Tibial artery (tissue), 4 donors: ENCODE data around the gene SWT1.
"Not testable (repeated sequence)": the region's sequence is repeated elsewhere in the genome, so short reads cannot be mapped to it uniquely, and the experiment has no call there.

Experiments used
- DNase-seq, 2 donors: peaks; one replicate each; pipeline ENCODE4 v3.0.0-alpha.2; 2019
- H3K27ac ChIP-seq, 2 donors: fragments of 200-600 bp; sonication (generic) in 1 of 2; 1 replicate in 1 of 2; 2 replicates in 1 of 2; pipeline ENCODE4 v1.5.1; 2018 to 2019; ENCODE audit warnings: mild to moderate bottlenecking in 1 of 2
- H3K27me3 ChIP-seq, 2 donors: fragments of 200-600 bp; sonication (generic) in 1 of 2; one replicate each; pipeline versions ENCODE4 v1.5.1 to v1.6.0; 2016 to 2019
- H3K36me3 ChIP-seq, 3 donors: fragments of 200-600 bp; sonication (generic) in 2 of 3; one replicate each; pipeline ENCODE4 v1.5.1; 2016 to 2019; ENCODE audit warnings: mild to moderate bottlenecking in 2 of 3
- H3K4me1 ChIP-seq, 4 donors: fragments of 200-600 bp; sonication (generic) in 2 of 4; 1 replicate in 3 of 4; 2 replicates in 1 of 4; pipeline ENCODE4 v1.5.1; 2016 to 2019
- H3K4me3 ChIP-seq, 2 donors: fragments of 200-600 bp; sonication (generic) in 1 of 2; 1 replicate in 1 of 2; 2 replicates in 1 of 2; pipeline ENCODE4 v1.5.1; 2018 to 2019; ENCODE audit warnings: mild to moderate bottlenecking in 2 of 2
- H3K9me3 ChIP-seq, 3 donors: fragments of 200-600 bp; sonication (generic) in 1 of 3; one replicate each; pipeline ENCODE4 v1.5.1; 2016 to 2019
- intact Hi-C: fragments of 100-400 bp; cut with DNase I; formaldehyde crosslinking; loops from one replicate; pipeline ENCODE4 v1.15.0; 2023; ENCODE audit warnings: low total_unique reads
- TF ChIP-seq, protein P1 (sequence below), 2 experiments: fragments of 200-600 bp in 1 of 2; fragments of 450-650 bp in 1 of 2; IDR thresholded peaks; one replicate each; pipeline ENCODE4 v1.5.1; 2017 to 2019; ENCODE audit warnings: antibody characterized with exemption in 2 of 2, mild to moderate bottlenecking in 1 of 2, moderate library complexity in 1 of 2

Gene SWT1

DNA sequence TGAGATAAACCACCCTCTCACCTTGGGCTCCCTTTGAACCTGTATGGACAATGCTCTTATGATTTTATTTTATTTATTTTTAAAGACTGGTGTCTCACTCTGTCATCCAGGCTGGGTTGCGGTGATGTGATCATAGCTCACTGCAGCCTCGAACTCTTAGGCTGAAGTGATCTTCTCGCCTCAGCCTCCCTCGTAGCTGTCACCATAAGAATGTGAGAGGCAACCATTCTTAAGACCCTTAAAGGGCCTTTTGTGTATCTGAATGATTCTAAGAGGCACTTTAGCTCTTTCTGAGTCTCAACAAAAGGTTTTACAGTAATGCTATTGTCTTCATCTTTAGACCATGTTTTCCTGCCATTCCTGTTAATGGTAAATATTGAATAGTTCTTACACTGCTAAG lies 93.1 kb downstream of the SWT1 start:
- intact Hi-C loops, result no loop called here
- Histone ChIP-seq H3K4me3 (no peak overlapping the region), H3K4me1 (no peaks in the 10 kb centered on the region), H3K27ac (no peak overlapping the region), H3K36me3 (no peaks in the 10 kb centered on the region), H3K9me3 (no peaks in the 10 kb centered on the region), H3K27me3 (no peaks in the 10 kb centered on the region)
- TF ChIP-seq, protein P1, sequence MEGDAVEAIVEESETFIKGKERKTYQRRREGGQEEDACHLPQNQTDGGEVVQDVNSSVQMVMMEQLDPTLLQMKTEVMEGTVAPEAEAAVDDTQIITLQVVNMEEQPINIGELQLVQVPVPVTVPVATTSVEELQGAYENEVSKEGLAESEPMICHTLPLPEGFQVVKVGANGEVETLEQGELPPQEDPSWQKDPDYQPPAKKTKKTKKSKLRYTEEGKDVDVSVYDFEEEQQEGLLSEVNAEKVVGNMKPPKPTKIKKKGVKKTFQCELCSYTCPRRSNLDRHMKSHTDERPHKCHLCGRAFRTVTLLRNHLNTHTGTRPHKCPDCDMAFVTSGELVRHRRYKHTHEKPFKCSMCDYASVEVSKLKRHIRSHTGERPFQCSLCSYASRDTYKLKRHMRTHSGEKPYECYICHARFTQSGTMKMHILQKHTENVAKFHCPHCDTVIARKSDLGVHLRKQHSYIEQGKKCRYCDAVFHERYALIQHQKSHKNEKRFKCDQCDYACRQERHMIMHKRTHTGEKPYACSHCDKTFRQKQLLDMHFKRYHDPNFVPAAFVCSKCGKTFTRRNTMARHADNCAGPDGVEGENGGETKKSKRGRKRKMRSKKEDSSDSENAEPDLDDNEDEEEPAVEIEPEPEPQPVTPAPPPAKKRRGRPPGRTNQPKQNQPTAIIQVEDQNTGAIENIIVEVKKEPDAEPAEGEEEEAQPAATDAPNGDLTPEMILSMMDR (IDR thresholded peaks at IDR 0.05), result no peak
- DNase-seq, result no peak

DNA sequence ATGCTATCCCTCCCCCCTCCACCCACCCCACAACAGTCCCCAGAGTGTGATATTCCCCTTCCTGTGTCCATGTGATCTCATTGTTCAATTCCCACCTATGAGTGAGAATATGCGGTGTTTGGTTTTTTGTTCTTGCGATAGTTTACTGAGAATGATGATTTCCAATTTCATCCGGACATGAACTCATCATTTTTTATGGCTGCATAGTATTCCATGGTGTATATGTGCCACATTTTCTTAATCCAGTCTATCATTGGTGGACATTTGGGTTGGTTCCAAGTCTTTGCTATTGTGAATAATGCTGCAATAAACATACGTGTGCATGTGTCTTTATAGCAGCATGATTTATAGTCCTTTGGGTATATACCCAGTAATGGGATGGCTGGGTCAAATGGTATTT lies 95.0 kb downstream of the SWT1 start:
- H3K4me3 ChIP-seq, H3K4me1 ChIP-seq, H3K9me3 ChIP-seq, H3K27me3 ChIP-seq, H3K36me3 ChIP-seq, intact Hi-C loops, H3K27ac ChIP-seq, DNase-seq: not testable (repeated sequence)

DNA sequence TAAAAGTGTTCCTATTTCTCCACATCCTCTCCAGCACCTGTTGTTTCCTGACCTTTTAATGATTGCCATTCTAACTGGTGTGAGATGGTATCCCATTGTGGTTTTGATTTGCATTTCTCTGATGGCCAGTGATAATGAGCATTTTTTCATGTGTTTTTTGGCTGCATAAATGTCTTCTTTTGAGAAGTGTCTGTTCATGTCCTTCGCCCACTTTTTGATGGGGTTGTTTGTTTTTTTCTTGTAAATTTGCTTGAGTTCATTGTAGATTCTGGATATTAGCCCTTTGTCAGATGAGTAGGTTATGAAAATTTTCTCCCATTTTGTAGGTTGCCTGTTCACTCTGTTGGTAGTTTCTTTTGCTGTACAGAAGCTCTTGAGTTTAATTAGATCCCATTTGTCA lies 95.4 kb downstream of the SWT1 start:
- H3K9me3 ChIP-seq, H3K36me3 ChIP-seq, DNase-seq, intact Hi-C loops, H3K4me1 ChIP-seq, H3K27ac ChIP-seq, H3K4me3 ChIP-seq, H3K27me3 ChIP-seq: not testable (repeated sequence)

DNA sequence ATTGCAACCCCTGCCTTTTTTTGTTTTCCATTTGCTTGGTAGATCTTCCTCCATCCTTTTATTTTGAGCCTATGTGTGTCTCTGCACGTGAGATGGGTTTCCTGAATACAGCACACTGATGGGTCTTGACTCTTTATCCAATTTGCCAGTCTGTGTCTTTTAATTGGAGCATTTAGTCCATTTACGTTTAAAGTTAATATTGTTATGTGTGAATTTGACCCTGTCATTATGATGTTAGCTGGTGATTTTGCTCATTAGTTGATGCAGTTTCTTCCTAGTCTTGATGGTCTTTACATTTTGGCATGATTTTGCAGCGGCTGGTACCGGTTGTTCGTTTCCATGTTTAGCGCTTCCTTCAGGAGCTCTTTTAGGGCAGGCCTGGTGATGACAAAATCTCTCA lies 98.6 kb downstream of the SWT1 start:
- H3K27ac ChIP-seq, intact Hi-C loops, H3K27me3 ChIP-seq, H3K4me3 ChIP-seq, H3K9me3 ChIP-seq, DNase-seq, H3K36me3 ChIP-seq: not testable (repeated sequence)
- H3K4me1 ChIP-seq, result peaks cover 0 to 15% (median 0%) of the 10 kb centered on the region in 4 donors

DNA sequence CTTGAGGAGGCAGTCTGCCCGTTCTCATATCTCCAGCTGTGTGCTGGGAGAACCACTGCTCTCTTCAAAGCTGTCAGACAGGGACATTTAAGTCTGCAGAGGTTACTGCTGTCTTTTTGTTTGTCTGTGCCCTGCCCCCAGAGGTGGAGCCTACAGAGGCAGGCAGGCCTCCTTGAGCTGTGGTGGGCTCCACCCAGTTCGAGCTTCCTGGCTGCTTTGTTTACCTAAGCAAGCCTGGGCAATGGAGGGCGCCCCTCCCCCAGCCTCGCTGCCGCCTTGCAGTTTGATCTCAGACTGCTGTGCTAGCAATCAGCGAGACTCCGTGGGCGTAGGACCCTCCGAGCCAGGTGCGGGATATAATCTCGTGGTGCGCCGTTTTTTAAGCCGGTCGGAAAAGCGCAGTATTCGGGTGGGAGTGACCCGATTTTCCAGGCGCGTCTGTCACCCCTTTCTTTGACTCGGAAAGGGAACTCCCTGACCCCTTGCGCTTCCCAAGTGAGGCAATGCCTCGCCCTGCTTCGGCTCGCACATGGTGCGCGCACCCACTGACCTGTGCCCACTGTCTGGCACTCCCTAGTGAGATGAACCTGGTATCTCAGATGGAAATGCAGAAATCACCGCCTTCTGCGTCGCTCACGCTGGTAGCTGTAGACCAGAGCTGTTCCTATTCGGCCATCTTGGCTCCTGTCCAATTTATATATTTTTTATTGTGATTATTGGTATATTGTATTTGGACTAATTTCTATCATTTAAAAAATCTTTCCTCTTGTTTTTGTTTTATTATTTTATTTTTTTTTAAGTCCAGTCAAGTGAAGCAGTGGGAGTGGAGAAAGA lies 100.4 kb downstream of the SWT1 start:
- H3K36me3 ChIP-seq, H3K9me3 ChIP-seq, intact Hi-C loops, DNase-seq, H3K4me3 ChIP-seq, H3K27ac ChIP-seq, H3K27me3 ChIP-seq: not testable (repeated sequence)
- H3K4me1 ChIP-seq, result peaks cover 0 to 15% (median 0%) of the 10 kb centered on the region in 4 donors

DNA sequence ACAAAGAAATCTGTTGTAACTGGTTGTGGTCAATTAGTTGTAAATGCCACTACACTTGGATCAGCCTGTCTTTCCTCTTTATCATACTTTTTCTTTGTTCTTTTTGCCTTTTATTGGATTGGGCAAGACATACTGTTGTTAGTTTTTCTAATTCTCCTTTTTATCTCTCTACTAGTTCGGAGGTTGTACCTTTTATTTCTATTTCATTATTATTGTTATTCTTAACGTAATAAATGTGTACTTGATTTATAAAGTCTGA lies 100.9 kb downstream of the SWT1 start:
- H3K4me3 ChIP-seq, result no peak overlapping the region
- intact Hi-C loops, result no loop called here
- H3K4me1 ChIP-seq, result peaks cover 0 to 15% (median 0%) of the 10 kb centered on the region in 4 donors
- TF ChIP-seq, protein P1 (IDR thresholded peaks at IDR 0.05), result no peak
- no peak overlapping the region for H3K27ac ChIP-seq
- H3K27me3 ChIP-seq, result no peaks in the 10 kb centered on the region
- H3K9me3 ChIP-seq, result no peaks in the 10 kb centered on the region
- no peaks in the 10 kb centered on the region for H3K36me3 ChIP-seq
- DNase-seq, result no peak

DNA sequence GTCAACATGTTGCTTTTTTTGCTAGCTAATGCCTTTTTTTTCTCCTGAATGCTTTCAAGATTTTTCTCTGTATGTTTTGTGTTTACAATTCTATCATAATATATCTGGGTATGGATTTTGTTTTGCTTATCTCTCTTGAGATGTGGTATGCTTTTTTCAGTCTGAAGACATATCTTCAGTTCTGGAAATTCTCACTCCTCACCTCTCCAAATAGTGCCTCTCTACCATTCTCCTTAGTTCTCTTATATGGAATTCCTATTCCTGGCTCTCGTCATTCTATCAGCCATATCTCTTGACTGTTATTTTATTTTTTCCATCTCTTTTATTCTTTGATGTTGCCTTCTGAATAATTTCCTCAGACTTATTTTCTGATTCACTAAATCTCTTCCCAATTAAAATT lies 101.7 kb downstream of the SWT1 start:
- Histone ChIP-seq H3K36me3 (no peaks in the 10 kb centered on the region), H3K27ac (no peak overlapping the region), H3K9me3 (no peaks in the 10 kb centered on the region), H3K27me3 (no peaks in the 10 kb centered on the region), H3K4me1 (peaks cover 0 to 15% (median 0%) of the 10 kb centered on the region in 4 donors), H3K4me3 (no peak overlapping the region)
- intact Hi-C loops, result no loop called here
- no peak for DNase-seq
- TF ChIP-seq, protein P1 (IDR thresholded peaks at IDR 0.05), result no peak

DNA sequence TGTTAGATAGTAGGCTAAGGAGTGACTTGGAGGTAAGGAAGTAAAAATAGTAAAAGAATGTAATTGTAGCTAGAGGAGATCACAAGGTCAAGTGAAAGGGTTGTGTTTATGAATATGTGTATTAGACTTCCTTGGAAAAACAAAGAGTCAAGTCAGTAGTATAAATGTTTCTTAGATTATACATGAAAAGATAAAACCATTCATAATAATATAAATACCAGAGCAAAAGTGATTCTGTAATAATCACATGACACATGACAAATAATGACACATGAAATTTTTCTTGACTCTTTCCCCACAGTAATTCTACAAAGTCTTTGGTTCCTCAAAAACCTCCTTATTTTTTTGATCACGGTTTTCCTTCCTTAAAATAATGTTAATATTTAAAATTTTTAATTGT lies 103.6 kb downstream of the SWT1 start:
- intact Hi-C loops, result no loop called here
- DNase-seq, result no peak
- no peak overlapping the region for H3K4me3 ChIP-seq
- no peaks in the 10 kb centered on the region for H3K36me3 ChIP-seq
- no peaks in the 10 kb centered on the region for H3K27me3 ChIP-seq
- H3K4me1 ChIP-seq, result peaks cover 0 to 15% (median 0%) of the 10 kb centered on the region in 4 donors
- H3K27ac ChIP-seq, result no peak overlapping the region
- TF ChIP-seq, protein P1 (IDR thresholded peaks at IDR 0.05), result no peak
- no peaks in the 10 kb centered on the region for H3K9me3 ChIP-seq
